Stimulated activated memory B cell treated with anti-CD40 and anti-IgM and Interleukin-4, amounts not matched to agents 10 μg/mL and 1 μg/mL and 100 μg/mL, for 72 hours (primary cell): ENCODE data around the gene GRIP1.

ENCODE experiments used
- ATAC-seq: fragments of 150-1000 bp; cut with Tn5 transposase; 2 replicates; pipeline ENCODE4 v1.10.0; 2021
- H3K27ac Mint-ChIP-seq: one replicate; pipeline ENCODE4 v1.8.0; 2022; ENCODE audit warnings: mild to moderate bottlenecking, mixed read lengths
- H3K27me3 Mint-ChIP-seq: one replicate; pipeline ENCODE4 v1.8.0; 2022; ENCODE audit warnings: mixed read lengths
- H3K36me3 Mint-ChIP-seq: one replicate; pipeline ENCODE4 v1.8.0; 2022; ENCODE audit warnings: mixed read lengths
- H3K4me1 Mint-ChIP-seq: one replicate; pipeline ENCODE4 v1.8.0; 2022; ENCODE audit warnings: mixed read lengths
- H3K4me3 Mint-ChIP-seq: one replicate; pipeline ENCODE4 v1.8.0; 2022; ENCODE audit warnings: mild to moderate bottlenecking, moderate library complexity, mixed read lengths
- H3K9me3 Mint-ChIP-seq: one replicate; pipeline ENCODE4 v1.8.0; 2022; ENCODE audit warnings: mixed read lengths

Gene GRIP1, protein sequence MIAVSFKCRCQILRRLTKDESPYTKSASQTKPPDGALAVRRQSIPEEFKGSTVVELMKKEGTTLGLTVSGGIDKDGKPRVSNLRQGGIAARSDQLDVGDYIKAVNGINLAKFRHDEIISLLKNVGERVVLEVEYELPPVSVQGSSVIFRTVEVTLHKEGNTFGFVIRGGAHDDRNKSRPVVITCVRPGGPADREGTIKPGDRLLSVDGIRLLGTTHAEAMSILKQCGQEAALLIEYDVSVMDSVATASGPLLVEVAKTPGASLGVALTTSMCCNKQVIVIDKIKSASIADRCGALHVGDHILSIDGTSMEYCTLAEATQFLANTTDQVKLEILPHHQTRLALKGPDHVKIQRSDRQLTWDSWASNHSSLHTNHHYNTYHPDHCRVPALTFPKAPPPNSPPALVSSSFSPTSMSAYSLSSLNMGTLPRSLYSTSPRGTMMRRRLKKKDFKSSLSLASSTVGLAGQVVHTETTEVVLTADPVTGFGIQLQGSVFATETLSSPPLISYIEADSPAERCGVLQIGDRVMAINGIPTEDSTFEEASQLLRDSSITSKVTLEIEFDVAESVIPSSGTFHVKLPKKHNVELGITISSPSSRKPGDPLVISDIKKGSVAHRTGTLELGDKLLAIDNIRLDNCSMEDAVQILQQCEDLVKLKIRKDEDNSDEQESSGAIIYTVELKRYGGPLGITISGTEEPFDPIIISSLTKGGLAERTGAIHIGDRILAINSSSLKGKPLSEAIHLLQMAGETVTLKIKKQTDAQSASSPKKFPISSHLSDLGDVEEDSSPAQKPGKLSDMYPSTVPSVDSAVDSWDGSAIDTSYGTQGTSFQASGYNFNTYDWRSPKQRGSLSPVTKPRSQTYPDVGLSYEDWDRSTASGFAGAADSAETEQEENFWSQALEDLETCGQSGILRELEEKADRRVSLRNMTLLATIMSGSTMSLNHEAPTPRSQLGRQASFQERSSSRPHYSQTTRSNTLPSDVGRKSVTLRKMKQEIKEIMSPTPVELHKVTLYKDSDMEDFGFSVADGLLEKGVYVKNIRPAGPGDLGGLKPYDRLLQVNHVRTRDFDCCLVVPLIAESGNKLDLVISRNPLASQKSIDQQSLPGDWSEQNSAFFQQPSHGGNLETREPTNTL

DNA sequence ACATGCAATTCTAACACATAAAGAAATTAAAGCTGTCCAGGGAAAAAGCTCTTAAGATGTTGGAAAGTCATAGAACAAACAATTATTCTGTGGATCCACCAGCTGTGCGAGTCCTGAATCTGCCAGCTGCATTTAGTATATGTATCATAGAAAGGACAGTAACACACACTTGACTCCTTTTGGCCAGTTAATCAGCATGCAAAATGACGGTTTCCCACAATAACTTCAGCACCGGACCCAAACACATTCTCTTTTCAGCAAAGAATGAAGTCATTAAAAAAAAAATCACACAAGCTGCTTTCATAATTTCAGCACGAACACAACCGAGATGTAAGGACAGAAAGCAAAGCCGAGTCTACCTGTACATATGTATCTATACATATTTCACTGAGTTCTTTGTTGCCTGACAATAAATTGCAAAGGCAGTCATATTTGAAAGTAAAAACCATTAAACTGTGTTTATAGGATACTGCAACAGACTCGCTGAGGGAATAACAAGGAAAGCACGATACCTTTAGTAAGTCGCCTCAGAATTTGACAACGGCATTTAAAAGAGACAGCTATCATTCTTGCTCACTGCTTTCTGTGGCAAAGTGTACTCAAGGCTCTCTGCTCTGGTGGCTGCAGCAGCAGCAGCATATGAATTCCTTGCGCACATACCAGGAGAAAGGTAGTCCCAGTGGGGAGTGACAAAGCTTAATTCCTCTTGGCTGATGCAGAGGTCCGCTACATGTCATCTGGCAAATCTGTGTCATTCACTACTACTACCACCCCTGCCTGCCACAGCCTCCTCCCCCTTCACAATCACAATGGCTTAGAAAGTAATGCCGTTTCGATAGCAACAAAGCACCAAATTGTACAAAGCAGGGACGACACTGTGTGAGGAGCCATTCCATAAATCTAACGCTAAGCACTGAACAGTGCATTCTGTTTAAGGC lies at the start of gene GRIP1:
TSS of gene GRIP1 (minus strand) at position 739 of the 938 bp plus-strand sequence. CDS start at position 567, 172 bp downstream.
- no peaks in the 10 kb centered on the region for H3K36me3 Mint-ChIP-seq
- no peak within 1 kb of the TSS for H3K4me3 Mint-ChIP-seq
- peaks cover 9% of the 10 kb centered on the region for H3K27me3 Mint-ChIP-seq
- ATAC-seq, result no peak
- no peak within 1 kb of the TSS for H3K27ac Mint-ChIP-seq
- peaks cover 21% of the 10 kb centered on the region for H3K4me1 Mint-ChIP-seq
- no peaks in the 10 kb centered on the region for H3K9me3 Mint-ChIP-seq

DNA sequence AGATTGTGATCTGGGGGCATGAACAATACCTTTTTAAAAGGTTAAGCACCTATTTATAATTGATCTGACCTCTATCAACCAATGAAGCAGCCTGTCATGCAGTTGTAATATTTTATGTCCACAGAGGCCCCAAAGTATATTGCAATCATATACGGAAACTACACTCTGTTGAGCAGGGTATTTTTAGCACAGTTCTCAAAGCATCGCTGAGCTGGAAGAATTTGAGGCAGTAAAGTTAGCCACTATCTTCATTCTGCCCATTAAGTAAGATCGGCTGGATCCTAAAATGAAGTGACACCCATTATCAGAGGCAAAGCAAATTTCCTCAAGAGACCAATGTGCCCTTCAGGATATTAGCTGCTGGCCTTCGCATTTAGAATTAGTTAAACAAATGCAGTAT lies 47.7 kb upstream of the GRIP1 start:
- Mint-ChIP-seq H3K36me3 (no peaks in the 10 kb centered on the region), H3K27ac (no peak overlapping the region), H3K4me1 (no peaks in the 10 kb centered on the region), H3K9me3 (no peaks in the 10 kb centered on the region), H3K27me3 (no peaks in the 10 kb centered on the region), H3K4me3 (no peak overlapping the region)
- ATAC-seq, result no peak

DNA sequence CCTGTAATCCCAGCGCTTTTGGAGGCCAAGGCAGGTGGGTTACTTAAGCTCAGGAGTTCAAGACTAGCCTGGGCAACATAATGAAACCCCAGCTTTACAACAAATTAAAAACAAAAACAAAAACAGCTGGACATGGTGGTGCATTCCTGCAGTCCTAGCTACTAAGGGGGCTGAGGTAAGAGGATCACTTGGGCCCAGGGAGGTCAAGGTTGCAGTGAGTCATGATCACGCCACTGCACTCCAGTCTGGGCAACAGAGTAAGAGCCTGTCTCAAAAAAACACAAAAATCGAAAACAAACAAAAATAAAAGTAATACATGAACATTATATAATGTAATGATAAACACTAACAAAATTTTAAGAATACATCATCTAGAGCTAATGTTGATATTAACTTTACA lies 46.2 kb upstream of the GRIP1 start:
- Mint-ChIP-seq H3K9me3 (no peaks in the 10 kb centered on the region), H3K36me3 (no peaks in the 10 kb centered on the region), H3K27ac (no peak overlapping the region), H3K4me1 (no peaks in the 10 kb centered on the region), H3K27me3 (no peaks in the 10 kb centered on the region), H3K4me3 (no peak overlapping the region)
- no peak for ATAC-seq

DNA sequence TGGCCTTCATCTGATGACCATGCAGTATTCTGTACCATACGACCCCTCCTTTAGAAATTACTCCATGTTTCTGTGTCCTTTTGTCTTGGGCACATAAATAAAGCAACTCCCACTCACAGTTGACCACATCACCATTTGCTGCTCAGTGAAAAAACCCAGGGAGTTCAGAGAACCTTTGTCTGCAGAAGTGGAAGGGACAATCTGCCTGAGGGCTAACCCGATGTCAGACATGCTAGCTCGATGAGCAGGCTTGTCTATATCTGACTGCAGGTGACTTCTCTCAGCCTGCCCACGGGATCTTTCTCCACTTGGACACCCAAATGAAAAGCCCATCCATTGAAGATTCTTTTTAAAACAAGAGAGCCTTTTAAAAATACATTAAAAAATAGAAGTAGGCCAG lies 45.7 kb upstream of the GRIP1 start:
- H3K36me3 Mint-ChIP-seq, result no peaks in the 10 kb centered on the region
- ATAC-seq, result no peak
- no peaks in the 10 kb centered on the region for H3K4me1 Mint-ChIP-seq
- no peaks in the 10 kb centered on the region for H3K9me3 Mint-ChIP-seq
- no peaks in the 10 kb centered on the region for H3K27me3 Mint-ChIP-seq
- H3K4me3 Mint-ChIP-seq, result no peak overlapping the region
- no peak overlapping the region for H3K27ac Mint-ChIP-seq

DNA sequence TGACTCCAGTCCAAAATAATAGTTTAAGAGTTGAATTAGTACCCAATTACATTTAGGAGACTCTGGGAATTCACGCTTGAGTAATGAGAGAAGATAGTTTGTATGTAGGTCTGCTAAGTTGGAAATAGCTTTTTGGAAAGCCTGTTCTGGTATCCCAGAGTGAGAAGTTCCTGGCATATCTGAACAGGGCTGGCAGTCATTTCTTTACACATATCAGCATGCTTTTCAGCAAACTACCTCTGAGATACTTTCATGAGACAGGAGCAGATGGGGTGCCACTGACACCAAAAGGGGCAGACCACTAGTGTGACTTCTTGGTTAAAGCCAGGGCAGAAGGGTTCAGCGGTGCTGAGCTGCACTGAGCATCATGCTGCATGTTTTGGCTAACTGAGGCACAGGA lies 45.1 kb upstream of the GRIP1 start:
- Mint-ChIP-seq H3K27ac (no peak overlapping the region), H3K4me1 (no peaks in the 10 kb centered on the region), H3K9me3 (no peaks in the 10 kb centered on the region), H3K36me3 (no peaks in the 10 kb centered on the region), H3K4me3 (no peak overlapping the region), H3K27me3 (no peaks in the 10 kb centered on the region)
- no peak for ATAC-seq

DNA sequence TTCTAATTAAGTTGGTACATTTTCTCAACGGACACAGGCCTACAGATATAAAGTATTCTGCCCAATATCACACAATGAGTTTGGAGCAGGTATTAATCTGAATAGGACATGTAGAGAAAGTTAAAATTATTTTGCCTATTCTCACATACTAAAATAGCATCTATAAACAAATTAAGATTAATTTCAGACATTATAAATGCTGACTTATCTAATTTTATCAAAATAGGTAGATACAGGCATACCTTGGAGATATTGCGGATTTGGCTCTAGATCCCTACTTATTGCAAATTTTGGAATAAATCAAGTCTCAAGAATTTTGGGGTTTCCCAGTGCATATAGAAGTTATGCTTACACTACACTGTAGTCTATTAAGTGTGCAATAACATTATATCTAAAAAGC lies 41.0 kb upstream of the GRIP1 start:
- H3K4me3 Mint-ChIP-seq, result no peak overlapping the region
- no peak overlapping the region for H3K27ac Mint-ChIP-seq
- H3K27me3 Mint-ChIP-seq, result no peaks in the 10 kb centered on the region
- peaks cover 3% of the 10 kb centered on the region for H3K4me1 Mint-ChIP-seq
- H3K9me3 Mint-ChIP-seq, result peaks cover 2% of the 10 kb centered on the region
- ATAC-seq, result no peak
- no peaks in the 10 kb centered on the region for H3K36me3 Mint-ChIP-seq

DNA sequence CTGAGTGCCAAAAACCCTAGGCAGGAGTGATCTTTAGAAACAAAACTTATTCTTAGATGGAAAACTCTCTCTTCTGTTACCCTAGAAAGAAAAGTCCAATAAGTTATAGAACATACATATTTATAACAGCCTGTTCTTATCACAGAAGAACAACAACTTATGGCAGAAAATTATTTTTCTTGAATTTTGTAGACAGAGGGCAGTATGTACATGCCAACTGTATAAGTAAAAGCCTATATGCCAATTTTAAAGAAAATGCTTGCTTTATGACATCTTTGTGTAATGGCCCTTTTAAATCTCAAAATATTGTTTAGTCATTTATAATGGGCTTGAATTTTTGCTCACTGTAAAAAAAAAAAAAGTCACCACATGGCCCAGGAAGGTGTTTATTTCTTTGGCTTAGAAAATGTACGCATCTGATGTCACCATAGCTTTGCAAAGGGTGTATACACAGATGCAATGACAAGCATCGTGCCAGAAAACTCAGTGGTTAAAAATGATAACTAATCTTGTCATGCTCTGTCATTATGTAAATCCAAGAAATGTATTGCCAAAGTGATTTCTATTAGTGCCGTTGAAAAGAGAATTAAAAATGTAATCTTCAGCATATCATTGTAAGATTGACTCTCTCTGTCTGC lies 38.3 kb upstream of the GRIP1 start:
- ATAC-seq, result no peak
- no peaks in the 10 kb centered on the region for H3K27me3 Mint-ChIP-seq
- H3K27ac Mint-ChIP-seq, result no peak overlapping the region
- peaks cover 5% of the 10 kb centered on the region for H3K9me3 Mint-ChIP-seq
- no peaks in the 10 kb centered on the region for H3K36me3 Mint-ChIP-seq
- H3K4me3 Mint-ChIP-seq, result no peak overlapping the region
- H3K4me1 Mint-ChIP-seq, result peaks cover 7% of the 10 kb centered on the region

DNA sequence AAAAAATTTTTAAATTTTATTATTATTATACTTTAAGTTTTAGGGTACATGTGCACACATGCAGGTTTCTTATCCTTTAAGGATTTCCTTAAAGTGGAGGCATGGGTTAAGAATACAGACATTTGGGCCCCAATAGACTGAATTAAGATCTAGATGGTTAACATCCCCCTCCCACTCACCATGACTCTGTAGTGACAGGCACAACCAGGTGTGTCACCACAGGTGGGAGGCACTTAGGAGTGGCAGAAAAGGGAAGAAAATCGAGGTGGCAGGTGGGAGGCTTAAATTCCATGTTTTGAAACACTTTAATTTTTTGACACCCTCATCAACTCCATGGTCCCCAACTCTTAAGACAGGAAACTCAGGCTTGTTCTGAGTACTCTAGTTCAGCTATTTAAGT lies 37.6 kb upstream of the GRIP1 start:
- H3K9me3 Mint-ChIP-seq, result peaks cover 5% of the 10 kb centered on the region
- H3K36me3 Mint-ChIP-seq, result no peaks in the 10 kb centered on the region
- H3K27me3 Mint-ChIP-seq, result no peaks in the 10 kb centered on the region
- H3K27ac Mint-ChIP-seq, result no peak overlapping the region
- ATAC-seq, result no peak
- peaks cover 7% of the 10 kb centered on the region for H3K4me1 Mint-ChIP-seq
- no peak overlapping the region for H3K4me3 Mint-ChIP-seq

DNA sequence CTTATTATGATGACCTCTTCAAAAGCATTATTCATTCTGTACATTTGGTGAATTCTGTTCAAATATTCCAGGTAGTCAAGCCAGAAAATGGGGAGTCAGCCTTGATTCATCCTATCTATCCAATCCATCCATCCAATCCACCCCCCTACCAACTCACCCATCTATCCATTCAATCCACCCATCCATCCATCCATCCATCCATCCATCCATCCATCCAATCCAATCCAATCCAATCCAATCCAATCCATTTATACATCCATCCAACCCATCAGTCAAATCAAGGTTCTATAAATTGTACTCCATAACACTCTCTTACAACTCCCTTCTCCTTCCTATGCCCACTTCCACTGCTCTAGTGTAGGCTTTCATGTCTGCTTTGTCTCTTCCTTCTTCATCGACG lies 35.8 kb upstream of the GRIP1 start:
- peaks cover 9% of the 10 kb centered on the region for H3K4me1 Mint-ChIP-seq
- ATAC-seq, result no peak
- H3K27ac Mint-ChIP-seq, result no peak overlapping the region
- H3K9me3 Mint-ChIP-seq, result peaks cover 5% of the 10 kb centered on the region
- no peak overlapping the region for H3K4me3 Mint-ChIP-seq
- H3K36me3 Mint-ChIP-seq, result no peaks in the 10 kb centered on the region
- no peaks in the 10 kb centered on the region for H3K27me3 Mint-ChIP-seq

DNA sequence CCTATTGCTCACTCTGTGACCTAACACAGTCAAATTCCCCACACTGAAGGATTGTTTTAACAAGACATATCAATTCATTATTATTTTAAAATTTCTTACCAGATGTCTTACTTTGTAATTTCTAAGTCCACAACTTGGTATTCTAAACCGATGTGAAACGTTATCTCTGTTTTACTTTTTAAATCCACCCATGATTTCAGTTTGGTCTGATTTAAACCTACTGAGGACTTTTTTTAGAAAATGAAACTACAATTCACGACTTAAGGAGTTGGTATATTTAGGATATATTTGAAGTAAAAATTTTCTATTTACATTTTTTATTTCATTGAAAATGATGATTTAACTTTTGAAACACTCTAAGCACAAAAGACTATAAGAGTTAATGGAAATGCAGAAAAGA lies 35.1 kb upstream of the GRIP1 start:
- peaks cover 5% of the 10 kb centered on the region for H3K9me3 Mint-ChIP-seq
- no peak overlapping the region for H3K27ac Mint-ChIP-seq
- no peaks in the 10 kb centered on the region for H3K36me3 Mint-ChIP-seq
- no peak for ATAC-seq
- no peak overlapping the region for H3K4me3 Mint-ChIP-seq
- no peaks in the 10 kb centered on the region for H3K27me3 Mint-ChIP-seq
- peaks cover 15% of the 10 kb centered on the region for H3K4me1 Mint-ChIP-seq

DNA sequence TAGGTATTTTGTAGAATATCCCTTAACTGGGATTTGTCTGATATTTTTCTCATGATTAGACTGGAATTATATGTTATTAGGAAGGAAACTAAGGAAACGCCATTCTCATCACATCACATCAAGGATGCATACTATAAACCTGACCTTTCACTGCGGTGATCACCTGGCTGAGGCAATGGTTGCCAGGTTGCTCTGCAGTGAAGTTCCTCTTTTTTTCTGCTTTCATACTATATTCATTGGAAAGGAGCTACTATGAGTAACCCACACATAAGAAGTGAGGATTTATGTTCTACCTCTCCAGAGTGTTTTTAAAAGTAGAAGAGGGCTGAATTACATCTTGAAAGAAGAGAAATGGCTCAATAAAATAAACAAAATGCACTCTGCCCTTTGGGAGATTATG lies 31.0 kb upstream of the GRIP1 start:
- Mint-ChIP-seq H3K9me3 (peaks cover 4% of the 10 kb centered on the region), H3K4me3 (no peak overlapping the region), H3K27ac (no peak overlapping the region), H3K27me3 (peaks cover 2% of the 10 kb centered on the region), H3K36me3 (no peaks in the 10 kb centered on the region), H3K4me1 (peaks cover 13% of the 10 kb centered on the region)
- ATAC-seq, result peak; percentile 72

DNA sequence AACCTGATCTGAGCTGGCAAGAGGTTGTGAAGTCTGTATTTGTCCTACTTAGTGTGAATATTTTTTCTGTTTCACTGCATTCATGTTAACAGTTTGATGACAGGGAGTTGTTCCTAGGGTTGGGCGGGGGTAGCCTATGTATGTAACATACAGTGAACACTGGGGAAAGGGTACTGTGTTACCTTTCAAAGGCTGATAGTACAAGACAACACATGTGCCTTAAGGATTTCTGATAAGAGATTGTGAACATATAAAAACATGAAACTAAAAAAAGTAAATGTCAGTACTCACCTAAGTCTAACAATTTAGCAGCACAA lies 30.5 kb upstream of the GRIP1 start:
- no peak for ATAC-seq
- Mint-ChIP-seq H3K36me3 (no peaks in the 10 kb centered on the region), H3K4me1 (peaks cover 8% of the 10 kb centered on the region), H3K4me3 (no peak overlapping the region), H3K27me3 (peaks cover 7% of the 10 kb centered on the region), H3K9me3 (no peaks in the 10 kb centered on the region), H3K27ac (no peak overlapping the region)

DNA sequence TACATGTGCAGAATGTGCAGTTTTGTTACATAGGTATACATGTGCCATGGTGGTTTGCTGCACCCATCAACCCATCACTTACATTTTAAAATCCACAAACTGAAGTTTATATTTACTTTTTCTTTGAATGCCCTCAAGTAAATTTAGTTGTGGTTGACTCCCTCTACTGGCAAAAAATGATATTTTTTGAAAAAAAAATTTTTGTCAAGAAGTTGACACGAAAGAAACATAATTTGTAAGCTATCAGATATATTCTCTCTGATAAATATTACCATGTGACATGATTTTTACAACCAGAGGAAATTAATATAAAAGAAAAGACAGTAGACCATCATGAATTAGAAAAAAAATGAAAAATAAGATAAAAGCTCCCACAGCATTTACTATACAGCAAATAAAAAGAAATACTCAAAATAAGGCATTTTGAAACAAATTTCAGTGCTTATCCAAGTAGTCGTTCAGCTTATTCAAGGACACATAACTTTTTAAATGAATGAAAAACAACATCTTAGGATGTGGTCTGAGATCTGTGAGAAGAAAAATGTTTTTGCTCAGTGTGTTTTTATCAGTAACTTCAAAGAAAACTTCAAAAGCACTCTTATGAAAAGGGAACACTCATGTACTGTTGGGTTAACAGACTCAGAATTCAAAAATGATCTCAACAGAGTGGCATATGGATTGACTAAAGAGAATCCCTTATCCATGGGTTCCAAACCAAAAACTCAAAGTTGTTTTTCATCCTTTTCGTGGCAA lies 30.0 kb upstream of the GRIP1 start:
- peaks cover 8% of the 10 kb centered on the region for H3K4me1 Mint-ChIP-seq
- no peaks in the 10 kb centered on the region for H3K9me3 Mint-ChIP-seq
- peaks cover 10% of the 10 kb centered on the region for H3K27me3 Mint-ChIP-seq
- H3K36me3 Mint-ChIP-seq, result no peaks in the 10 kb centered on the region
- H3K27ac Mint-ChIP-seq, result no peak overlapping the region
- H3K4me3 Mint-ChIP-seq, result no peak overlapping the region
- no peak for ATAC-seq
